Endothelial cell of umbilical vein (primary cell): ENCODE results near the gene ASL. TPM values are rescaled to one million over a fixed set of nuclear protein-coding genes. Genes with fewer than 3 reads are reported as not detected.

Source experiments
- BruUV-seq: library from RNA; stranded (reverse); fragments of 400-500 nt; replicated peaks from 2 replicates; lab custom pipeline; 2021; lab: Mats Ljungman, UMichigan
- CTCF ChIA-PET: fragments of 300-600, 350-600 bp; sonication (Branson Sonifier 250); formaldehyde crosslinking; loops from one replicate; lab custom pipeline; 2021; ENCODE audit warnings: antibody characterized with exemption, inconsistent platforms; lab: Charles Lee
- POLR2A ChIA-PET: fragments of 300-600, 350-600 bp; sonication (Branson Sonifier 250); formaldehyde crosslinking; loops from one replicate; lab custom pipeline; 2021; ENCODE audit warnings: antibody characterized with exemption, inconsistent platforms; lab: Charles Lee
- DNase-seq: peaks from one replicate; pipeline ENCODE4 v3.0.0-alpha.2; 2011; ENCODE audit warnings: low read depth, low spot score
- FAIRE-seq: peaks from 2 replicates; lab custom pipeline; 2011; peaks lifted over from hg19 to GRCh38; lab: Jason Lieb, UNC
- H2AFZ ChIP-seq: 2 replicates; pipeline ENCODE4 v1.6.0; 2012; ENCODE audit warnings: low read depth, low read length, control low read depth, inconsistent platforms
- H3K27ac ChIP-seq: 2 replicates; pipeline ENCODE4 v1.5.1; 2011; ENCODE audit warnings: low read depth, mild to moderate bottlenecking, control low read depth, low read length, moderate library complexity; ENCODE audit not compliant: insufficient read depth
- H3K27me3 ChIP-seq, 2 experiments: 2 replicates each; pipeline versions ENCODE4 v1.6.0 to v1.6.1; 2011; ENCODE audit warnings: low read length in 2 of 2, mixed read lengths in 1 of 2; ENCODE audit not compliant: control insufficient read depth in 2 of 2, insufficient read depth in 2 of 2
- H3K36me3 ChIP-seq, 2 experiments: 2 replicates in 1 of 2; 3 replicates in 1 of 2; pipeline ENCODE4 v1.5.1; 2011; ENCODE audit warnings: low read length in 2 of 2, mild to moderate bottlenecking in 1 of 2, moderate library complexity in 1 of 2; ENCODE audit not compliant: control insufficient read depth in 2 of 2, insufficient read depth in 2 of 2; ENCODE audit errors: extremely low read depth in 1 of 2
- H3K4me1 ChIP-seq: 3 replicates; pipeline ENCODE4 v1.5.1; 2011; ENCODE audit warnings: mild to moderate bottlenecking, low read length; ENCODE audit not compliant: control insufficient read depth, insufficient read depth; ENCODE audit errors: extremely low read depth
- H3K4me2 ChIP-seq: 2 replicates; pipeline ENCODE4 v1.6.1; 2011; ENCODE audit warnings: low read length, control low read depth, mixed read lengths; ENCODE audit not compliant: insufficient read depth
- H3K4me3 ChIP-seq, 3 experiments: fragments of 200-600 bp in 1 of 3; sonication (generic), shearing (Covaris generic) in 1 of 3; replicated peaks in 1 of 3; 2 replicates each; pipeline ENCODE4 v1.5.1; 2011 to 2016; ENCODE audit warnings: control low read depth in 3 of 3, low read length in 3 of 3, mild to moderate bottlenecking in 2 of 3, inconsistent platforms in 1 of 3, low read depth in 1 of 3, moderate library complexity in 1 of 3; ENCODE audit not compliant: insufficient read depth in 1 of 3
- H3K79me2 ChIP-seq: 2 replicates; pipeline ENCODE4 v1.6.0; 2012; ENCODE audit warnings: low read length, inconsistent platforms; ENCODE audit not compliant: control insufficient read depth, insufficient read depth
- H3K9ac ChIP-seq: replicated peaks from 2 replicates; pipeline ENCODE3; 2011; ENCODE audit warnings: low read length, control low read depth; ENCODE audit not compliant: insufficient read depth; ENCODE audit errors: extremely low read depth
- H3K9me1 ChIP-seq: replicated peaks from 3 replicates; pipeline ENCODE4 v1.6.0; 2011; ENCODE audit warnings: mild to moderate bottlenecking, low read length; ENCODE audit not compliant: control insufficient read depth, insufficient read depth; ENCODE audit errors: extremely low read depth
- H3K9me3 ChIP-seq: replicated peaks from 2 replicates; pipeline ENCODE4 v1.5.1; 2012; ENCODE audit warnings: low read length, inconsistent platforms; ENCODE audit not compliant: control insufficient read depth, insufficient read depth
- H4K20me1 ChIP-seq: replicated peaks from 2 replicates; pipeline ENCODE3; 2011; ENCODE audit warnings: mild to moderate bottlenecking, low read length; ENCODE audit not compliant: control insufficient read depth, insufficient read depth; ENCODE audit errors: extremely low read depth
- CTCF ChIP-seq, 2 donors: IDR thresholded peaks; 1 replicate in 1 of 2; 2 replicates in 1 of 2; pipeline ENCODE4 v1.5.1; 2011; ENCODE audit warnings: low read length in 2 of 2, mild to moderate bottlenecking in 2 of 2, moderate library complexity in 2 of 2, control low read depth in 1 of 2, inconsistent platforms in 1 of 2, low read depth in 1 of 2; ENCODE audit not compliant: insufficient read depth in 1 of 2; ENCODE audit errors: extremely low read depth in 1 of 2
- EZH2 ChIP-seq: IDR thresholded peaks from 2 replicates; pipeline ENCODE4 v1.6.1; 2012; ENCODE audit warnings: borderline replicate concordance, low read depth, mild to moderate bottlenecking, moderate library complexity, low read length, inconsistent platforms; ENCODE audit not compliant: severe bottlenecking
- FOS ChIP-seq: IDR thresholded peaks from 2 replicates; pipeline ENCODE4 v1.6.1; 2011; ENCODE audit warnings: mild to moderate bottlenecking, low read length, moderate library complexity, borderline replicate concordance; ENCODE audit not compliant: insufficient read depth
- GATA2 ChIP-seq: IDR thresholded peaks from 2 replicates; pipeline ENCODE4 v1.7.0; 2011; ENCODE audit warnings: low read depth, mild to moderate bottlenecking, moderate library complexity, mixed read lengths, low read length; ENCODE audit not compliant: insufficient read length, insufficient read depth
- JUN ChIP-seq: IDR thresholded peaks from 2 replicates; pipeline ENCODE4 v1.6.1; 2011; ENCODE audit warnings: borderline replicate concordance, low read depth; ENCODE audit not compliant: insufficient read length, insufficient read depth
- MAX ChIP-seq: IDR thresholded peaks from 2 replicates; pipeline ENCODE4 v1.6.1; 2011; ENCODE audit not compliant: insufficient read depth, insufficient read length
- MYC ChIP-seq: IDR thresholded peaks from one replicate; pipeline ENCODE4 v1.6.1; 2011; ENCODE audit warnings: mild to moderate bottlenecking, low read depth, low read length
- POLR2A ChIP-seq: IDR thresholded peaks from 2 replicates; pipeline ENCODE4 v1.6.1; 2012; ENCODE audit warnings: low read depth, mild to moderate bottlenecking, control low read depth, low read length
- POLR2AphosphoS5 ChIP-seq: IDR thresholded peaks from 2 replicates; pipeline ENCODE4 v1.6.1; 2012; ENCODE audit warnings: low read depth, mild to moderate bottlenecking, control low read depth, low read length, moderate library complexity; ENCODE audit not compliant: insufficient read depth
- dilution Hi-C: fragments of 300-500 bp; cut with MboI; formaldehyde crosslinking; loops from one replicate; pipeline ENCODE4 v1.15.0; 2019; ENCODE audit warnings: low sequenced_read_pairs; ENCODE audit not compliant: extremely low pct_ligation_motif_present
- intact Hi-C: fragments of 100-400 bp; cut with micrococcal nuclease; formaldehyde crosslinking; loops from one replicate; pipeline ENCODE4 v1.10.0; 2022
- polyA plus RNA-seq, 4 experiments: library from polyadenylated mRNA; depleted of rRNA in 3 of 4; stranded (reverse) in 3 of 4; unstranded in 1 of 4; fragments of >200 nt; gene quantifications; 2 replicates each; pipeline versions ENCODE4 v1.2.1 to v1.2.3, GENCODE V29; 2011 to 2012; ENCODE audit warnings: missing spikeins in 1 of 4
- total RNA-seq: library from RNA; stranded (reverse); gene quantifications from 2 replicates; pipeline ENCODE4 v1.2.3, GENCODE V29; 2021

The ASL gene
- total and polyA plus RNA-seq, 2 donors (not counting 3 experiments of a cell fraction or from before 2014, with no cell fraction given): 50.5 to 57.8 TPM

GRCh38 chr7:66142334-66142733 lies 66.7 kb downstream of the ASL start:
- dilution Hi-C loops (no loop called here), intact Hi-C loops (no loop called here)
- H3K4me1 ChIP-seq: no peaks in the 10 kb centered on the region
- CTCF ChIA-PET: no interaction called here
- peaks cover 13 to 16% of the 10 kb centered on the region in 2 experiments for H3K36me3 ChIP-seq
- H3K27ac ChIP-seq: no peak overlapping the region
- H3K27me3 ChIP-seq: no peaks in the 10 kb centered on the region
- no TSS peak for BruUV-seq
- no peaks in the 10 kb centered on the region for H3K9me1 ChIP-seq
- no peaks in the 10 kb centered on the region for H4K20me1 ChIP-seq
- TF ChIP-seq GATA2: no peak
- TF ChIP-seq FOS: no peak
- TF ChIP-seq MYC: no peak
- TF ChIP-seq CTCF (IDR thresholded peaks at IDR 0.05; ENCODE audit: extremely low read depth in 1 of 2, insufficient read depth in 1 of 2, low read depth in 1 of 2, low read length in 2 of 2): no peak
- TF ChIP-seq MAX: no peak
- TF ChIP-seq EZH2: no peak
- TF ChIP-seq POLR2AphosphoS5: no peak
- TF ChIP-seq POLR2A: no peak
- TF ChIP-seq JUN: no peak
- H3K9me3 ChIP-seq: no peaks in the 10 kb centered on the region
- H3K79me2 ChIP-seq: peaks cover 4% of the 10 kb centered on the region
- no peak overlapping the region for H3K4me3 ChIP-seq
- DNase-seq (no peak), FAIRE-seq (no peak)
- H2AFZ ChIP-seq: no peak overlapping the region
- no peak overlapping the region for H3K4me2 ChIP-seq
- H3K9ac ChIP-seq: no peak overlapping the region
- POLR2A ChIA-PET: no interaction called here
